HUES64 (cell line): ENCODE measurements around the gene SAV1.

Experiments used
- H3K27ac ChIP-seq: 2 replicates; pipeline ENCODE4 v1.7.0; 2013; ENCODE audit warnings: low read depth, low read length, inconsistent platforms
- H3K27me3 ChIP-seq: 2 replicates; pipeline ENCODE4 v1.6.1; 2013; ENCODE audit warnings: mild to moderate bottlenecking, low read length; ENCODE audit not compliant: insufficient read depth
- H3K36me3 ChIP-seq: 2 replicates; pipeline ENCODE4 v1.6.1; 2013; ENCODE audit warnings: mild to moderate bottlenecking, low read length; ENCODE audit not compliant: insufficient read depth
- H3K4me1 ChIP-seq: 2 replicates; pipeline ENCODE4 v1.6.1; 2013; ENCODE audit warnings: mild to moderate bottlenecking, low read length, moderate library complexity; ENCODE audit not compliant: insufficient read depth
- H3K4me3 ChIP-seq: 2 replicates; pipeline ENCODE4 v1.5.1; 2013; ENCODE audit warnings: mild to moderate bottlenecking, low read length, moderate library complexity
- H3K9ac ChIP-seq: 2 replicates; pipeline ENCODE4 v1.6.1; 2013; ENCODE audit warnings: mild to moderate bottlenecking, low read depth, low read length
- H3K9me3 ChIP-seq: 2 replicates; pipeline ENCODE4 v1.6.1; 2013; ENCODE audit warnings: low read depth, low read length; ENCODE audit not compliant: insufficient read depth
- WGBS: fragments of 150-250, 120-280 bp; methylation state at CpG from one replicate; pipeline ENCODE4 v1.1.7; 2013; ENCODE audit warnings: missing lambda C conversion rate; 5-methylcytosine and 5-hydroxymethylcytosine counted together

The SAV1 gene

DNA sequence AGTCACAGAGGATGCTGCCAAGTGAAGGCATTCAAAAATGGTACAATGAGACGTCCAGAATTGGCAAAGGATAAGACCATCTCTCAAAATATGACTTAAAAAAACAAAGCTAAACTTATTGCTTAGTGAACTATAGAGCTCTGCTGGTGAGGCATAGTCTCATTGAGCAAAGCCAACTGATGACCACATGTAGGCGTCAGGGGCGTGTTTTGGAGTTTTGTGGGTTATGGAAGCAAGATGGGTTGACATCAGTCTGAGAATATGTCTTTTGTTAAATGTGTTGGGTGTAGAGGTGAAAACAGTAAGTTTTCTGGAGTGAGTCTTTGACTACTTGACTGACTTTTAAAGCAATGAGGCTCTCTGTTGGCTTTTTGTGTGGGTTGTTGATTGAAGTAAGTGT lies 60.9 kb downstream of the SAV1 start:
- no peak overlapping the region for H3K4me3 ChIP-seq
- no peak overlapping the region for H3K9ac ChIP-seq
- H3K36me3 ChIP-seq, result no peaks in the 10 kb centered on the region
- no peaks in the 10 kb centered on the region for H3K4me1 ChIP-seq
- no peaks in the 10 kb centered on the region for H3K27me3 ChIP-seq
- H3K9me3 ChIP-seq, result no peaks in the 10 kb centered on the region
- H3K27ac ChIP-seq, result no peak overlapping the region
- WGBS, result 87% methylated on average over 3 of the region's 3 CpGs

DNA sequence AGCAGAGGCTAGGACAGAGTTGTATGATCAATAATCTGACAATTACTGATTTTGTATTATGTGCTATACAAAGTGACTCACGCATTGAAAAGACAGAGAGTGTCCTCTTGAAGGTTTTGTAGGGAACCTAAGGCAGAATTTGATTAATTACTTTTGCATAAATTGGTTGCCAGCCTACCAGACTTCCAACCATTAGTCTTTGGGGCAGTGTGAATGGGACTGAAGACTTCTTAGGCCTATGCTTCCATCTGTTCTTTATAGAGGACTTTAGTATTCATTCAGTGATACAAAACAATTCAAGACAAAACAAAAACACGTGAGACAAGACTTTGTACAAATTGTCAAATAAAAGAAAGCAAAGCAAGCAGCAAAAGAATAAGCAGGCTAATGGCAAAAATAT lies 61.6 kb downstream of the SAV1 start:
- no peak overlapping the region for H3K9ac ChIP-seq
- no peak overlapping the region for H3K4me3 ChIP-seq
- WGBS, result 91% methylated on average over 2 of the region's 2 CpGs
- H3K27ac ChIP-seq, result no peak overlapping the region
- H3K4me1 ChIP-seq, result no peaks in the 10 kb centered on the region
- H3K9me3 ChIP-seq, result no peaks in the 10 kb centered on the region
- H3K27me3 ChIP-seq, result no peaks in the 10 kb centered on the region
- no peaks in the 10 kb centered on the region for H3K36me3 ChIP-seq

DNA sequence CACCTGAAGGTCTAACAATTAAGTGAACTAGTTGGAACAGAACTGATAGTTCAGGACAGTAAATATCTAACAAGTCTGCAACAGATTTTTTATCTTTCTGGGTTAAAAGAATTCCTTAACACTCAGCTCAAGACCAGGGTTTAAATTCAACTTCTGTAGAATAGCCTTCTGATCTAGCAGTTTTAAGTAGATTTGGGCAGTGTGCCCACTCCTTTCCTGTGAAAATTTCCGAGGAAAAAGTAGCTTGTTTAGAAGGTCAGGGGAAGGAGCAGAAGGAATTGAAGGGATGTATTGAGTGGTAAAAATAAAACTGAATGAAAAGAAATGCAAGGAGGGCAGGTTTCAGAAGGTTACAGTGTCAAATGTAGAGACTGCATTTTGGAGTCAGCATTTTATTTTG lies 62.3 kb downstream of the SAV1 start:
- H3K4me3 ChIP-seq, result no peak overlapping the region
- no peaks in the 10 kb centered on the region for H3K9me3 ChIP-seq
- H3K27ac ChIP-seq, result no peak overlapping the region
- 0% methylated on average over 1 of the region's 1 CpG for WGBS
- H3K27me3 ChIP-seq, result no peaks in the 10 kb centered on the region
- no peak overlapping the region for H3K9ac ChIP-seq
- no peaks in the 10 kb centered on the region for H3K36me3 ChIP-seq
- H3K4me1 ChIP-seq, result peaks cover 6% of the 10 kb centered on the region

DNA sequence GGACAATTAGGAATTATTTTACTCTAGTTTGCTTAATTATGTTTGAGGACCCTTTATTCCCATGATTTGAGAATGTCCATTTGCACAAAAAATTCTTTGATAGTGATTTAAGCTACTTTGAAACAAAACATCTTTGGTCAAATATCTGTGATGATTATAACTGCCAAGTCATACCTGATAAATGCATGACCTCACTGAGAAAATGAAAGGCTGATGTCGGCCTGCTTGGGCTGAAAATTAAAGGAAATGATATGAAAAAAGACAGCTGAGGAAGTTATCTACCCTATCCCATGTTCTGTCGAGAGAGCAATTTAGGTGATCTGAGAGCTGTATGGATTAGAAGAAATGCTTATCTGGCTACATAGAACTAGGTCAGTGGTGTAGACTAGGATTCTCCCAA lies 64.5 kb downstream of the SAV1 start:
- peaks cover 17% of the 10 kb centered on the region for H3K4me1 ChIP-seq
- no peak overlapping the region for H3K27ac ChIP-seq
- H3K4me3 ChIP-seq, result no peak overlapping the region
- 89% methylated on average over 2 of the region's 2 CpGs for WGBS
- H3K36me3 ChIP-seq, result no peaks in the 10 kb centered on the region
- no peaks in the 10 kb centered on the region for H3K9me3 ChIP-seq
- no peaks in the 10 kb centered on the region for H3K27me3 ChIP-seq
- no peak overlapping the region for H3K9ac ChIP-seq

DNA sequence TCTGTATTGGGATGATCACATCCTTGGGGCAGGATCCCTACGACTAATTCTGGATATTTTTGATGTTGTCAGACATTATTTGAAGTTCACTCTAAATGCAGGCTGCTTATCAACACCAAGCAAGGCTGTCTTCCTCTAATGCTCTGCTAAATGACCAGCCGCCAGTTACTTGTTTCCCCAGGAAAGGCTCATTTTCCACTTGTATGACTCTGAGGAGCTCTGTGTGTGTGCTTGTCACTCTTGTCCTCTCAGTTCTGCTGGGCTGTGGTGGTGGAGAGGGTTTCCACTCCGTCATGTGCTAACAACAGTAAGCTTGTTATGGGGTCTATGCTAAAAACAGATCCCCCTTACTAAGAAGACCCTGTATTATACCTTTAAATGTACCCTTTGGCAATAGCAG lies 66.1 kb downstream of the SAV1 start:
- H3K4me1 ChIP-seq, result peaks cover 17% of the 10 kb centered on the region
- H3K9me3 ChIP-seq, result no peaks in the 10 kb centered on the region
- no peak overlapping the region for H3K27ac ChIP-seq
- H3K4me3 ChIP-seq, result no peak overlapping the region
- WGBS, result 87% methylated on average over 2 of the region's 3 CpGs
- no peaks in the 10 kb centered on the region for H3K36me3 ChIP-seq
- H3K27me3 ChIP-seq, result no peaks in the 10 kb centered on the region
- H3K9ac ChIP-seq, result no peak overlapping the region

DNA sequence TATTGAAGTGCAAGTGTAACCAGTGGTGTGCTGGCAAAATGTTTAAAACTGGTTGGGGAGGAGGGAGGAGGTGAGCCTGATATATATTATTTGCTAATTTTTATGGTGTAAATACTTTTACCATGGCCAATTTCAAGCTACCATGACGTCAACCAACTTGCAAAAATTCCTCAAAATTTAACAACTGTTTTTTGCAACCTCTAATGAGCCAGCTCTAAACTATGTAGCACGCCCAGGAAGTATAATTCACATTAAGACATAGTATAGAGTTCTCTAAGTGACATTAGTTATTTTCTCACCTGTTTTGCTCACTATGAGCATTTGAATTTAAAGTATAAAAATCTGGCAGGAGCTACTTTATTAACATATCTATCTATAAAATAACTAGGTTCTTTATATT lies 66.7 kb downstream of the SAV1 start:
- Histone ChIP-seq H3K9ac (no peak overlapping the region), H3K4me1 (peaks cover 17% of the 10 kb centered on the region), H3K4me3 (no peak overlapping the region), H3K27me3 (no peaks in the 10 kb centered on the region), H3K36me3 (no peaks in the 10 kb centered on the region), H3K27ac (no peak overlapping the region), H3K9me3 (no peaks in the 10 kb centered on the region)
- WGBS, result 94% methylated on average over 2 of the region's 2 CpGs

DNA sequence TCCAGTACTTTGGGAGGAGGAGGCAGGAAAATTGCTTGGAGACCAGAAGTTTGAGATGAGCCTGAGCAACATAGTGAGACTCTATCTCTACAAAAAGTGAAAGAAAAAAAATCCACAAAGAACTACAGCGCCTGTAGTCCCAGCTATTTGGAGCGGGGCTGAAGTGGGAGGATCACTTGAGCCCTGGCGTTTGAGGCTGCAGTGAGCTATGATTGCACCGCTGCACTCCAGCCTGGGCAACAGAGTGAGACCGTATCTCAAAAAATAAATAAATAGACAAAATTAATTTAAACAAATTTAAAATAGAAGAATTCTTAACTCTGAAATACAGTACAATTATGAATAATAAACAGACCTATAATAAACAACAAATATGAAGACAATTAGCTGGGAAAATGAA lies 67.3 kb downstream of the SAV1 start:
- 51% methylated on average over 4 of the region's 5 CpGs for WGBS
- H3K27me3 ChIP-seq, result no peaks in the 10 kb centered on the region
- peaks cover 17% of the 10 kb centered on the region for H3K4me1 ChIP-seq
- no peaks in the 10 kb centered on the region for H3K36me3 ChIP-seq
- H3K4me3 ChIP-seq, result no peak overlapping the region
- H3K27ac ChIP-seq, result no peak overlapping the region
- H3K9me3 ChIP-seq, result no peaks in the 10 kb centered on the region
- peak overlapping the region; percentile 42; the same call in 1 of the 2 replicates for H3K9ac ChIP-seq

DNA sequence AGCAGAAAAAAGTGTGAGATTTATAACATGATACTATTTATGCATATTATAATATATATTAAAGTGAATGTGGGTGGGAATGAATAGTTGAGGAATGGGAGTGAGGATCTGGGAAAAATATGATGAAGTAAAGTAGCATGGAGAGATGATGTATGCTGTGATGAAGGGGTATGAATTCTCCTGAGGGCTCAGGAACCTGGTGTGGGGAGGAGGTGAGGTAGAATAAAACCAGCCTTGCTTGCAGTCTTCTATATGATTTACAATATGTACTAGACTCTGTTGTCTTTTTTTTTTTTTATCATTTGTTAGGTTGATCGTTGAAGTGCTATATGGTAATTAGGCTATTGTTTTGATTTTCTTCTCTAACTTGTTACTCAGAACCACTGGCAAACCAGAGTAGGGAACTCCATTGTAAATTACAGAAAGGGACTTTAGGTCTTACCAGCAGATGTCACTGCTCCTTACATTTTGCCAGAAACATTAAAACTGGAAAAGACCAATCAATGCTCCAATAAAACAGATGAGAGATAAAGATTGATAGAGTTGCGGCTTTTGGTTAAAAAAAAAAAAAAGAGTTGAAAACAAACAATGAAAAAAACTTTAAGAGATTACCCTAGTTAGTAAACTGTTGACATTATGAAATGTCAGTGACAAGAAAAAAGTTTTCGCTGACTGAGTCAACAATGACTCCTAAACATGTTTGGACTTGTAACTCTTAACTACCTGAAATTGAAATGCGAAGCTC lies 68.2 kb downstream of the SAV1 start:
- H3K36me3 ChIP-seq, result no peaks in the 10 kb centered on the region
- H3K4me3 ChIP-seq, result no peak overlapping the region
- H3K9me3 ChIP-seq, result no peaks in the 10 kb centered on the region
- peak overlapping the region; percentile 42 for H3K9ac ChIP-seq
- no peaks in the 10 kb centered on the region for H3K27me3 ChIP-seq
- peaks cover 20% of the 10 kb centered on the region for H3K4me1 ChIP-seq
- no peak overlapping the region for H3K27ac ChIP-seq
- 45% methylated on average over 2 of the region's 4 CpGs for WGBS

DNA sequence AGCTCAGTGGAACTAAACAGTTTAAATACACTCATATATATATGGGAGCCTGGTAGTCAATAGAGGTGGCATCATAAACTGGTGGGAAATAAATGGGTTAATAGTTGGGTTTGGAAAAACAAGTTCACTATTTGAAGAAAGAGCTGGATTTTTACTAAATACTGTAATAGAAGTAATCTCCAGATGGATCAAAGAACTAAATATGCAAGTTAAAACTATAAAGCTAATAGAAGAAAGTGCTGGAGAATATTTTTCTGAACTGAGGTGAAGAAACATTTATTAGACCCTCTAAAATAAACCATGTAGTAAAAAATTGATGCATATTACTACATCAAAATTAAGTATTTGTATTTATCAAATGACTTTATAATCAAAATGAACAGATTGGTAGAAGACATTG lies 69.3 kb downstream of the SAV1 start:
- Histone ChIP-seq H3K27me3 (no peaks in the 10 kb centered on the region), H3K4me1 (peaks cover 29% of the 10 kb centered on the region), H3K4me3 (no peak overlapping the region), H3K27ac (no peak overlapping the region), H3K9me3 (no peaks in the 10 kb centered on the region), H3K36me3 (no peaks in the 10 kb centered on the region), H3K9ac (no peak overlapping the region)

DNA sequence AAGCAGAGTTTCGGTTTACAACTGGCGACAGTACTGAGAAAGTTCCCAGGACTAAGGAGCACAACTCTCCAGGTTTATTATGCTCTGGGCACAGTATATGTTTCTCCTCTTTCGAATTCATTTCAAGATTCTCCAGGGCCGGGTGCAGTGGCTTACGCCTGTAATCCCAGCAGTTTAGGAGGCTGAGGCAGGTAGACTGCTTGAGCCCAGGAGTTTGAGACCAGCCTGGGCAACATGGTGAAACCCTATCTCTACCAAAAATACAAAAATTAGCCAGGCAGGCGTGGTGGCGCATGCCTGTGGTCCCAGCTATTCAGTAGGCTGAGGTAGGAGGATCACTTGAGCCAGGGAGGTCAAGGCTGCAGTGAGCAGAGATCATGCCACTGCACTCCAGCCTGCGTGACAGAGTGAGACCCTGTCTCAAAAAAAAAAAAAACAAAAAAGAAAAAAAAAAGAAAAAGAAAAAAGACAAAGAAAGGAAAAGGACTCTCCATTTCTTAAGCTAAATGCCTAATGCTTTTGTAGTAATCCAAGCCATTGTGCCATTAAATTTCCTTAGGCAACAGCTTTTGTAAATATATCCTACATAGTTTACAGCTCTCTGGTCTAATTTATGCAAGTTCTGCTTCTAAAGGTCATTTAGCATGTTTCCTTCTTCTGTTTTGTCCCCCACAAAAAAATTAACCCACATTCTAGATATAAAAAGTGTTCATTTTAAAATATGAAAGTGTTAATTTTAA lies 73.4 kb downstream of the SAV1 start:
- H3K27me3 ChIP-seq, result no peaks in the 10 kb centered on the region
- no peaks in the 10 kb centered on the region for H3K36me3 ChIP-seq
- H3K9ac ChIP-seq, result peak overlapping the region; percentile 33; the same call in 1 of the 2 replicates
- H3K27ac ChIP-seq, result no peak overlapping the region
- H3K4me1 ChIP-seq, result peaks cover 14% of the 10 kb centered on the region
- WGBS, result 79% methylated on average over 7 of the region's 8 CpGs
- no peaks in the 10 kb centered on the region for H3K9me3 ChIP-seq
- no peak overlapping the region for H3K4me3 ChIP-seq

DNA sequence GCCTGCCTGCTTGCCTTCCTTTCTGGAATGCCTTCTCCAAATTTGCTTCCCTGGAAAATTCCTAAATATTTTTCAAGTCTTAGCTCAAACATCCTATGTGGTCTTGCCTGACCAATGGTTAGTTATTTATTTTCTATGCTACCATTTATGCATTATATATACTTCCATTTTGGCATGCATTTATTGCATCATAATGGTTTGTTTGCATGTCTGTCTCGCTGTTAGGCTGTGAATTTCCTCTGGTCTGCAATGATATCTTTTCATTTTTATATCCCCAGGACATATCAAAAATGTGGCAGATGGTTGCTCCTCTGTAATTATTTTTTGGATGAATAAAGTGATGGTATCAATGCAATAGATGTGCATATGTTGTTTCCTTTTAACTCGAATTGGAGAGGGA lies 77.6 kb downstream of the SAV1 start:
- Histone ChIP-seq H3K4me1 (peaks cover 12% of the 10 kb centered on the region), H3K4me3 (no peak overlapping the region), H3K9me3 (no peaks in the 10 kb centered on the region), H3K9ac (no peak overlapping the region), H3K27me3 (no peaks in the 10 kb centered on the region), H3K36me3 (no peaks in the 10 kb centered on the region), H3K27ac (no peak overlapping the region)
- 100% methylated on average over 1 of the region's 2 CpGs for WGBS
